Astrocyte of the cerebellum (primary cell): Measurements from ENCODE around the gene CLIP3.

Source experiments
- DNase-seq: peaks from one replicate; pipeline ENCODE4 v3.0.0-alpha.2; 2011; ENCODE audit warnings: low read depth
- H3K4me3 ChIP-seq: 2 replicates; pipeline ENCODE4 v1.5.1; 2011; ENCODE audit warnings: mild to moderate bottlenecking, low read depth, low read length, moderate library complexity
- CTCF ChIP-seq: IDR thresholded peaks from 2 replicates; pipeline ENCODE4 v1.5.1; 2012; ENCODE audit warnings: low read length, low read depth, moderate library complexity, mild to moderate bottlenecking; ENCODE audit errors: missing control alignments
- in situ Hi-C: cut with HindIII; loops from 2 replicates; pipeline ENCODE4 v1.10.0; 2017; ENCODE audit warnings: low sequenced_read_pairs

CLIP3 gene

GRCh38 chr19:36019061-36019670 lies 13.5 kb downstream of the CLIP3 start:
- no peak for DNase-seq
- in situ Hi-C loops = no loop called here
- no peak for TF ChIP-seq CTCF
- H3K4me3 ChIP-seq = no peak overlapping the region

- TF ChIP-seq CTCF = no peak
- in situ Hi-C loops = no loop called here
- peak within 1 kb of the TSS; percentile 92 for H3K4me3 ChIP-seq
- peak; percentile 96 for DNase-seq
Observed at GRCh38 chr19:36014012-36014924, 18.4 kb downstream of the CLIP3 start, which contains the start of gene ALKBH6. Gene ALKBH6 (minus strand): TSS chr19:36014213. CDS start chr19:36013397, 816 bp downstream.

- no peak for DNase-seq
- in situ Hi-C loops = no loop called here
- no peak for TF ChIP-seq CTCF
- H3K4me3 ChIP-seq = peak overlapping the region; percentile 92
Observed at GRCh38 chr19:36013280-36014011, 19.2 kb downstream of the CLIP3 start.

GRCh38 chr19:36010402-36010801 lies 22.3 kb downstream of the CLIP3 start:
- no peak for DNase-seq
- in situ Hi-C loops = no loop called here
- TF ChIP-seq CTCF = no peak
- no peak overlapping the region for H3K4me3 ChIP-seq

- no peak for TF ChIP-seq CTCF
- in situ Hi-C loops = loop anchor here (5.0 kb wide), 1 partner anchor 173 kb away; no protein-coding TSS in a partner anchor
- peak overlapping the region; percentile 33 for H3K4me3 ChIP-seq
- no peak for DNase-seq
Observed at GRCh38 chr19:36009633-36010379, 22.9 kb downstream of the CLIP3 start.
